Activated CD4-positive, alpha-beta T cell treated with anti-CD3 and anti-CD28 coated beads, Interleukin-2, Interleukin-4, amounts not matched to agents 100 ng/mL and 50 ng/mL, durations not matched to agents 16 hours and 8 hours (primary cell): ENCODE results near the gene CAMK2G.

Experiments
- DNase-seq: peaks from one replicate; pipeline ENCODE4 v3.0.0-alpha.2; 2020; ENCODE audit warnings: low spot score

CAMK2G gene

GRCh38 chr10:73879296-73880173 is 5.2 kb upstream of the CAMK2G start:
- peak; percentile 95 for DNase-seq

GRCh38 chr10:73878365-73878764 is 4.0 kb upstream of the CAMK2G start:
- no peak for DNase-seq

- no peak for DNase-seq
Observed at GRCh38 chr10:73877533-73878160, 3.3 kb upstream of the CAMK2G start.

GRCh38 chr10:73876971-73877370 is 2.6 kb upstream of the CAMK2G start:
- DNase-seq = no peak

- DNase-seq = no peak
Observed at GRCh38 chr10:73876566-73876965, 2.2 kb upstream of the CAMK2G start.

- DNase-seq = no peak
Observed at GRCh38 chr10:73876157-73876556, 1.8 kb upstream of the CAMK2G start.

GRCh38 chr10:73875139-73875475 is 752 bp upstream of the CAMK2G start:
- DNase-seq = peak; percentile 54

GRCh38 chr10:73873838-73874215 is 528 bp downstream of the CAMK2G start:
- DNase-seq = no peak

- no peak for DNase-seq
Observed at GRCh38 chr10:73873142-73873837, 1.1 kb downstream of the CAMK2G start.

GRCh38 chr10:73872190-73872710 is 2.1 kb downstream of the CAMK2G start:
- DNase-seq = no peak

- DNase-seq = no peak
Observed at GRCh38 chr10:73871295-73872189, 2.8 kb downstream of the CAMK2G start.

GRCh38 chr10:73868655-73869195 is 5.6 kb downstream of the CAMK2G start:
- no peak for DNase-seq

- no peak for DNase-seq
Observed at GRCh38 chr10:73867871-73868631, 6.3 kb downstream of the CAMK2G start.

GRCh38 chr10:73867126-73867807 is 7.1 kb downstream of the CAMK2G start:
- DNase-seq = no peak

GRCh38 chr10:73866621-73867020 is 7.7 kb downstream of the CAMK2G start:
- DNase-seq = no peak

- peak; percentile 75 for DNase-seq
Observed at GRCh38 chr10:73865459-73866442, 8.6 kb downstream of the CAMK2G start.

- DNase-seq = no peak
Observed at GRCh38 chr10:73865107-73865458, 9.3 kb downstream of the CAMK2G start.

- DNase-seq = no peak
Observed at GRCh38 chr10:73864229-73864628, 10.1 kb downstream of the CAMK2G start.
